Left ventricle myocardium inferior (tissue), 1 donor: ENCODE data around the gene PTPRM. TPM values are rescaled to one million over a fixed set of nuclear protein-coding genes. Genes with fewer than 3 reads are reported as not detected.

Experiments
- DNase-seq: peaks from one replicate; pipeline ENCODE4 v3.0.0-alpha.2; 2020
- H3K27ac ChIP-seq: fragments of 200-600 bp; replicated peaks from 2 replicates; pipeline ENCODE4 v1.8.0; 2021
- H3K27me3 ChIP-seq: fragments of 200-600 bp; 2 replicates; pipeline ENCODE4 v1.8.0; 2021; ENCODE audit warnings: low read depth
- H3K36me3 ChIP-seq: fragments of 200-600 bp; 2 replicates; pipeline ENCODE4 v1.8.0; 2021
- H3K4me1 ChIP-seq: fragments of 200-600 bp; 2 replicates; pipeline ENCODE4 v1.8.0; 2021
- H3K4me3 ChIP-seq: fragments of 200-600 bp; 2 replicates; pipeline ENCODE4 v1.8.0; 2021; ENCODE audit warnings: mild to moderate bottlenecking, moderate library complexity
- H3K9me3 ChIP-seq: fragments of 200-600 bp; replicated peaks from 2 replicates; pipeline ENCODE4 v1.8.0; 2021
- intact Hi-C: fragments of 100-400 bp; cut with micrococcal nuclease; formaldehyde crosslinking; loops from one replicate; pipeline ENCODE4 v1.11.0; 2022
- total RNA-seq: library from RNA; stranded (reverse); fragmentation: NEBNext Ultra II Directional; extraction: Animal tissue kit (Norgen Biotek cat#: 25700); gene quantifications from one replicate; pipeline ENCODE4 v1.2.1, GENCODE V29; 2021
- TF ChIP-seq, protein P1 (sequence below): fragments of 200-600 bp; IDR thresholded peaks from 2 replicates; pipeline ENCODE4 v1.8.0; 2021; ENCODE audit warnings: antibody characterized with exemption, mild to moderate bottlenecking, borderline replicate concordance
- donor health status: DM: no; HTN: yes; CAD: no; lungs with severe emphysema.

PTPRM gene
- total RNA-seq, 1 donor from 2014 or later, result 132 TPM

DNA sequence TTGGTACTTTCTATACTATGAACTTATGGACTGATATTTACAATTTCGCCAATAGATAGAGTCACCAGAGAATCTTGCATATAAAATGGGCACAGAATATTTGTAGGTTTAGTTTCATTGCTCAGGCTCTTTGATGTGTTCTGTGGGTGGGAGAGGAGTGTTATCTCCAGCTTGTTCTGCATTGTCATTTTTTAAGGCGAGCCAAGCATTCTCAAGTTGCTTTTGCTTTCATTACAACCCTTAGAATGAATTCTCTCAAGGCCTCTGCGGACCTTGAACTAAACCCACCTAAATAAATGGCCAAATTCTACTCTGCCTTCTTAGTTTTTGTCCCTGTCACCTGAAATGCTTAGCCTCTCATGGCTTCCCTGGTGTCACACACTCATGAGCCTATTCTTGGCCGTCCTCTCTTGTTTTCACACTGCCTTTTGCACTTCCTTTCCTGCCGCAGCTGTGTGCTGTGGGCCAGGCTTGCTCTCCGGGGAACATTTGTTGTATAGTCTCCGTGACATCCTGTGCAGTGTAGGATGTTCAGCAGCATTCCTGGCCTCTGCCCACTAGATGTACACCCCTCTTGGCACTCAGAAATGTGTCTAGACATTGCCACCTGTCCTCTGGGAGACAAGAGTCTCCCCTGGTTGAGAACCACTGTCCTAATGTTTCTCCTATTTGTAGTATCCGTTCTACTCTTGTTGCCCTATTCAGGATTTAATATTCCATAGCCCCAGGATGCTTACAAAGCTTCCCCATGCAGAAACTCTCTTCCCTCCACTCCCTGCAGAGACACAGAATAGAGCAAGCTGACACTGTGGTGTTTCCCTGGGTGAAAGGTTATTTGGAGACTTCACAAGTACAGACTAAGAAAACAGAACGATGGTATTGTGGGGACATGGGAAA lies 255.6 kb downstream of the PTPRM start:
- Histone ChIP-seq H3K27ac (peak overlapping the region; percentile 70), H3K4me3 (peak overlapping the region; percentile 26), H3K4me1 (peaks cover 92% of the 10 kb centered on the region), H3K36me3 (no peaks in the 10 kb centered on the region), H3K27me3 (no peaks in the 10 kb centered on the region), H3K9me3 (no peaks in the 10 kb centered on the region)
- TF ChIP-seq, protein P1, sequence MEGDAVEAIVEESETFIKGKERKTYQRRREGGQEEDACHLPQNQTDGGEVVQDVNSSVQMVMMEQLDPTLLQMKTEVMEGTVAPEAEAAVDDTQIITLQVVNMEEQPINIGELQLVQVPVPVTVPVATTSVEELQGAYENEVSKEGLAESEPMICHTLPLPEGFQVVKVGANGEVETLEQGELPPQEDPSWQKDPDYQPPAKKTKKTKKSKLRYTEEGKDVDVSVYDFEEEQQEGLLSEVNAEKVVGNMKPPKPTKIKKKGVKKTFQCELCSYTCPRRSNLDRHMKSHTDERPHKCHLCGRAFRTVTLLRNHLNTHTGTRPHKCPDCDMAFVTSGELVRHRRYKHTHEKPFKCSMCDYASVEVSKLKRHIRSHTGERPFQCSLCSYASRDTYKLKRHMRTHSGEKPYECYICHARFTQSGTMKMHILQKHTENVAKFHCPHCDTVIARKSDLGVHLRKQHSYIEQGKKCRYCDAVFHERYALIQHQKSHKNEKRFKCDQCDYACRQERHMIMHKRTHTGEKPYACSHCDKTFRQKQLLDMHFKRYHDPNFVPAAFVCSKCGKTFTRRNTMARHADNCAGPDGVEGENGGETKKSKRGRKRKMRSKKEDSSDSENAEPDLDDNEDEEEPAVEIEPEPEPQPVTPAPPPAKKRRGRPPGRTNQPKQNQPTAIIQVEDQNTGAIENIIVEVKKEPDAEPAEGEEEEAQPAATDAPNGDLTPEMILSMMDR, result no peak
- intact Hi-C loops, result no loop called here
- DNase-seq, result peak; percentile 26

DNA sequence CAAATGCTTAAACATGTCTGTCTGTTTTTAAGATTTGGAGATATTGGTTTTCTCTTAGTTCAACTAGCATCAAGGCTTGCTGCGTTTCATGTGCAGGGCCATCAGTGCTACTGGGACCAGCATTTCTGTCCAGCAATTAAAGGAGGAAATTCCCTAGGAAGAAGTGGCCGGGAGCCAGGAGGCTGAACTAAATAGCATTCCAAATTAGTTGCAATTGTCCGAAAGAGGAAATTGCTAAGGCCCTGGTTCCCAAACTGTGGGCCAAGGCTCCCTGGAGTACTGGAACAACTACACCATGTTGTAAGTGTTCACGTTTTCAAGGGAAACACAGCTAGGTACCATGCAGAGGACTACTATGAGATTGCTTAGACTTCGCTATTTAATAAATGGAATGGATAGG lies 257.9 kb downstream of the PTPRM start:
- TF ChIP-seq, protein P1, result no peak
- H3K4me1 ChIP-seq, result peaks cover 77% of the 10 kb centered on the region
- intact Hi-C loops, result no loop called here

DNA sequence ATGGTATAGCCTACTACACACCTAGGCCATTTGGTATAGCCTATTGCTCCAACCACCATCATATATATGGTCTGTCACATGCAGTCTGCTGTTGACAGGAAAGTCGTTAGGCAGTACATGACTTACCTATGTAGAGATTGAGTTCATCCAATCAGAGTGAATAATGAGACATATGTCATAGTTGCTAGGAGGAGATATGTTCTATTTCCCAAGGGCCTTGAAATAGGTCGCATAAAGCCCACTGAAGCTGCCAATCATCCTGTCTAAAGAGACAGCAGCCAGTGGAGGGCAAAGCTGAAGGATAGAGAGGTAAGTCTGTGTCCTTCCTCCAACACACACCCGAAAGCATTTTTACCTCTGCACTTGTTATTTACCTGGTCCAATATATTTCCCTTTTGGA lies 263.4 kb downstream of the PTPRM start:
- TF ChIP-seq, protein P1, result no peak

More for the DNA sequence above, 257.9 kb downstream of the PTPRM start:
- Histone ChIP-seq H3K36me3 (no peaks in the 10 kb centered on the region), H3K27me3 (no peaks in the 10 kb centered on the region), H3K27ac (peak overlapping the region; percentile 70), H3K9me3 (no peaks in the 10 kb centered on the region), H3K4me3 (no peak overlapping the region)
- peak; percentile 63 for DNase-seq

DNA sequence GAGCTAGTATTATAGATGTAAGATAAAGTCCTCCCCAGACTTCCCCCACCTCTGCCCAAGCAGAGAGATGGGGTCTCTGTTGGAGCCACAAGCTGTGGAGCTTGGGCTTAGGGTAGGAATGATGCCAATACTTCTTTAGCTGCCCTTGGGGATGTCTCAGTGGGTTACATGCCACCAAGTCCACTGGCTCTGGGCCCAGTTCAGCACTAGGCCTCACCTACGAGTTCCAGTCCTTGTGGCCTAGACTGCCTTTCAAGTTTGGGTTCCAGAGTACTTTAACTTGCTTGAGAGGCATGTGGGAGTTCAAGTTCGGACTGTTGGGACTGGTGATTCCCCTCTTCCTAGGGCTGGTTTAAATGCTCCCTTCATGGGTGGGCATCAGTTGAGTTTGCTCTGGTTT lies 272.4 kb downstream of the PTPRM start:
- H3K9me3 ChIP-seq, result peaks cover 20% of the 10 kb centered on the region
- H3K27ac ChIP-seq, result peak overlapping the region; percentile 17
- H3K4me1 ChIP-seq, result peaks cover 50% of the 10 kb centered on the region
- TF ChIP-seq, protein P1, result no peak
- DNase-seq, result no peak
- no peak overlapping the region for H3K4me3 ChIP-seq
- no peaks in the 10 kb centered on the region for H3K36me3 ChIP-seq
- H3K27me3 ChIP-seq, result no peaks in the 10 kb centered on the region
- intact Hi-C loops, result no loop called here

More for the DNA sequence above, 263.4 kb downstream of the PTPRM start:
- Histone ChIP-seq H3K9me3 (peaks cover 23% of the 10 kb centered on the region), H3K36me3 (no peaks in the 10 kb centered on the region), H3K27me3 (no peaks in the 10 kb centered on the region), H3K27ac (no peak overlapping the region), H3K4me1 (peaks cover 27% of the 10 kb centered on the region), H3K4me3 (no peak overlapping the region)
- DNase-seq, result no peak
- intact Hi-C loops, result no loop called here

DNA sequence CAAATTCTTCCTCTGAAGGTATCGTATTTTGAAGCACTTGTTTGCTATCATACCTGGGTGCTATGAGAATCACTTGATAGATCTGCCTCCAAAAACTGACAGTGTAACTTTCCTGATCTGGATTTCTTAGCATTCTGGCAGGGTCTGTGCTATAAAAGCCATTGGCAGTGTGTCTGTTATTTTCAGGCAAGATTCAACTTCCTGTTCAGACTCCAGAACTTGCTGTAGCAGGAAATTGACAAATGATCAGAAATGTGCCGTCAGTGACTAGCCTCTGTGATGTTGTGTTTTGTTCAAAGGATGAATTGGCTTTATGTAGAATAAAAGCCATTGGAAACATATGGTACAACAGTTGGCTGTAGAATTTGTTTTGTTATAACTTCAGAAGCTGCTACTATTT lies 273.3 kb downstream of the PTPRM start:
- Histone ChIP-seq H3K27ac (peak overlapping the region; percentile 34), H3K9me3 (peaks cover 18% of the 10 kb centered on the region), H3K36me3 (no peaks in the 10 kb centered on the region), H3K4me3 (no peak overlapping the region), H3K27me3 (no peaks in the 10 kb centered on the region), H3K4me1 (peaks cover 50% of the 10 kb centered on the region)
- no peak for DNase-seq
- TF ChIP-seq, protein P1, result no peak
- intact Hi-C loops, result no loop called here
